Pancreas (tissue), 10 donors: Measurements from ENCODE around the gene PRKCD. TPM values are rescaled to one million over a fixed set of nuclear protein-coding genes. Genes with fewer than 3 reads are reported as not detected.

Source experiments
- ATAC-seq, 4 donors: fragments of 200-7000 bp; cut with Tn5 transposase; one replicate each; pipeline versions ENCODE4 v1.8.0 to v1.9.1; 2020; ENCODE audit warnings: mild to moderate bottlenecking in 4 of 4, moderate library complexity in 4 of 4
- DNase-seq, 6 donors: peaks; one replicate each; pipeline ENCODE4 v3.0.0-alpha.2; 2020
- FAIRE-seq: peaks from 2 replicates; lab custom pipeline; 2012; peaks lifted over from hg19 to GRCh38; lab: Jason Lieb, UNC
- H3K27ac ChIP-seq, 4 donors: fragments of 200-600 bp; sonication (generic); 1 replicate in 3 of 4; 2 replicates in 1 of 4; pipeline versions ENCODE4 v1.5.0 to v1.8.0; 2020
- H3K27me3 ChIP-seq, 4 donors: fragments of 200-600 bp; one replicate each; pipeline ENCODE4 v1.8.0; 2021
- H3K36me3 ChIP-seq, 3 donors: fragments of 200-600 bp; sonication (generic) in 1 of 3; one replicate each; pipeline versions ENCODE4 v1.5.0 to v1.8.0; 2020 to 2021
- H3K4me1 ChIP-seq, 3 donors: fragments of 200-600 bp; one replicate each; pipeline ENCODE4 v1.8.0; 2021
- H3K4me3 ChIP-seq, 4 donors: fragments of 200-600 bp; sonication (generic) in 2 of 4; one replicate each; pipeline versions ENCODE4 v1.5.0 to v1.8.0; 2020 to 2021
- H3K9me3 ChIP-seq, 4 donors: fragments of 200-600 bp; one replicate each; pipeline ENCODE4 v1.8.0; 2021
- WGBS, 2 donors: extraction: QIAGEN DNeasy Blood & Tissue Kit; methylation state at CpG; one replicate each; pipeline ENCODE4 v1.1.7; 2013; 5-methylcytosine and 5-hydroxymethylcytosine counted together
- intact Hi-C, 3 donors: fragments of 100-400 bp; cut with DNase I; formaldehyde crosslinking; loops; one replicate each; pipeline versions ENCODE4 v1.11.1 to v1.14.2; 2022
- polyA plus RNA-seq, 2 donors: library from polyadenylated mRNA; stranded (reverse); fragments of 200-250 nt; gene quantifications; one replicate each; pipeline ENCODE4 v1.2.3, GENCODE V29; 2013
- total RNA-seq, 6 donors: library from RNA; stranded (reverse); fragmentation: NEBNext Ultra II Directional in 4 of 6; extraction: Animal tissue kit (Norgen Biotek cat#: 25700) in 4 of 6; gene quantifications; one replicate each; pipeline versions ENCODE4 v1.2.1 to v1.2.4, GENCODE V29; 2021 to 2023
- TF ChIP-seq, protein P1 (sequence below), 4 donors: fragments of 200-600 bp; sonication (generic) in 3 of 4; IDR thresholded peaks; one replicate each; pipeline versions ENCODE4 v1.5.0 to v1.8.0; 2021; ENCODE audit warnings: antibody characterized with exemption in 4 of 4
- donor health status: healthy with polysubstance abuse.
- donor health status: DM: no; HTN: no; CAD: no; lungs with moderate emphysema.
- donor health status: DM: no; HTN: no; CAD: no.
- donor health status: control.
- donor health status: control.
- donor health status: Bipolar disorder and iron deficiency.
- donor health status: DM: yes; HTN: yes; CAD: no.
- donor health status: DM: no; HTN: no; CAD: no.
- donor health status: DM: no; HTN: no; CAD: no.
- donor health status: DM: yes; HTN: yes; CAD: no.

PRKCD gene
- total and polyA plus RNA-seq, 8 donors = 10.7 to 32.5 (median 14.6) TPM

- H3K4me1 ChIP-seq = no peaks in the 10 kb centered on the region
- no peak for ATAC-seq
- no peaks in the 10 kb centered on the region for H3K9me3 ChIP-seq
- DNase-seq = no peak
- intact Hi-C loops = no loop called here
- H3K27me3 ChIP-seq = no peaks in the 10 kb centered on the region
- FAIRE-seq = no peak
- TF ChIP-seq, protein P1, sequence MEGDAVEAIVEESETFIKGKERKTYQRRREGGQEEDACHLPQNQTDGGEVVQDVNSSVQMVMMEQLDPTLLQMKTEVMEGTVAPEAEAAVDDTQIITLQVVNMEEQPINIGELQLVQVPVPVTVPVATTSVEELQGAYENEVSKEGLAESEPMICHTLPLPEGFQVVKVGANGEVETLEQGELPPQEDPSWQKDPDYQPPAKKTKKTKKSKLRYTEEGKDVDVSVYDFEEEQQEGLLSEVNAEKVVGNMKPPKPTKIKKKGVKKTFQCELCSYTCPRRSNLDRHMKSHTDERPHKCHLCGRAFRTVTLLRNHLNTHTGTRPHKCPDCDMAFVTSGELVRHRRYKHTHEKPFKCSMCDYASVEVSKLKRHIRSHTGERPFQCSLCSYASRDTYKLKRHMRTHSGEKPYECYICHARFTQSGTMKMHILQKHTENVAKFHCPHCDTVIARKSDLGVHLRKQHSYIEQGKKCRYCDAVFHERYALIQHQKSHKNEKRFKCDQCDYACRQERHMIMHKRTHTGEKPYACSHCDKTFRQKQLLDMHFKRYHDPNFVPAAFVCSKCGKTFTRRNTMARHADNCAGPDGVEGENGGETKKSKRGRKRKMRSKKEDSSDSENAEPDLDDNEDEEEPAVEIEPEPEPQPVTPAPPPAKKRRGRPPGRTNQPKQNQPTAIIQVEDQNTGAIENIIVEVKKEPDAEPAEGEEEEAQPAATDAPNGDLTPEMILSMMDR (IDR thresholded peaks at IDR 0.05) = no peak
- no peak overlapping the region for H3K27ac ChIP-seq
- H3K36me3 ChIP-seq = peaks cover 0 to 66% (median 22%) of the 10 kb centered on the region in 3 donors
- no peak overlapping the region for H3K4me3 ChIP-seq
- WGBS, 2 donors = 81 to 88% methylated on average over 4 of the region's 4 CpGs
Measured at GRCh38 chr3:53181024-53181371, 20.0 kb downstream of the PRKCD start.

GRCh38 chr3:53181528-53181927, 20.5 kb downstream of the PRKCD start:
- Histone ChIP-seq H3K4me1 (no peaks in the 10 kb centered on the region), H3K27ac (no peak overlapping the region), H3K27me3 (no peaks in the 10 kb centered on the region), H3K4me3 (no peak overlapping the region), H3K36me3 (peaks cover 0 to 72% (median 22%) of the 10 kb centered on the region in 3 donors), H3K9me3 (no peaks in the 10 kb centered on the region)
- TF ChIP-seq, protein P1 (IDR thresholded peaks at IDR 0.05) = no peak
- 96 to 97% methylated on average over 11 of the region's 11 CpGs for WGBS, 2 donors
- intact Hi-C loops = no loop called here
- no peak for FAIRE-seq
- DNase-seq = no peak
- no peak for ATAC-seq

GRCh38 chr3:53182764-53183355, 21.9 kb downstream of the PRKCD start:
- Histone ChIP-seq H3K27ac (no peak overlapping the region), H3K4me3 (no peak overlapping the region), H3K27me3 (no peaks in the 10 kb centered on the region), H3K9me3 (no peaks in the 10 kb centered on the region), H3K4me1 (no peaks in the 10 kb centered on the region), H3K36me3 (peaks cover 0 to 79% (median 27%) of the 10 kb centered on the region in 3 donors)
- DNase-seq = no peak
- TF ChIP-seq, protein P1 (IDR thresholded peaks at IDR 0.05) = no peak
- intact Hi-C loops = no loop called here
- WGBS, 2 donors = 89 to 91% methylated on average over 16 to 20 of the region's 20 CpGs
- no peak for ATAC-seq
- no peak for FAIRE-seq

DNA sequence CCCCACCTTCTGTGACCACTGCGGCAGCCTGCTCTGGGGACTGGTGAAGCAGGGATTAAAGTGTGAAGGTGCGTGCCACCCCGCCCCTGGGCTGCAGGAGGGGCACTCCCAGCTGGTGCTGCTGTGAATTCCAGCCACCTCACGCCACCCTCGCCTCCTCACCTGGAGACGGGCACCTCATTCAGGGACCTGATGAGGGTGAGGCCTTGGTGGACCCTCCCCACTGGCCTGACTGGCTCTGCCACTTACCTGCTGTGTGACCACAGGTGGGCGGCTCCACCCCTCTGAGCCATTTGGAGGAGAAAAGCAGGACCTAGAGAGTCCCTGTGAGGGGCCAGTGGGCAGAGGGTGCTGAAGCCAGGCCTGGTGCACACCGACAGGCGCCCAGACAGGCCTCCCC, 22.5 kb downstream of the PRKCD start:
- Histone ChIP-seq H3K27me3 (no peaks in the 10 kb centered on the region), H3K9me3 (no peaks in the 10 kb centered on the region), H3K27ac (no peak overlapping the region), H3K4me1 (no peaks in the 10 kb centered on the region), H3K36me3 (peaks cover 0 to 80% (median 25%) of the 10 kb centered on the region in 3 donors), H3K4me3 (no peak overlapping the region)
- TF ChIP-seq, protein P1 (IDR thresholded peaks at IDR 0.05) = no peak
- ATAC-seq (no peak), DNase-seq (no peak), FAIRE-seq (no peak)
- intact Hi-C loops = no loop called here
- WGBS, 2 donors = 97 to 98% methylated on average over 9 of the region's 9 CpGs

DNA sequence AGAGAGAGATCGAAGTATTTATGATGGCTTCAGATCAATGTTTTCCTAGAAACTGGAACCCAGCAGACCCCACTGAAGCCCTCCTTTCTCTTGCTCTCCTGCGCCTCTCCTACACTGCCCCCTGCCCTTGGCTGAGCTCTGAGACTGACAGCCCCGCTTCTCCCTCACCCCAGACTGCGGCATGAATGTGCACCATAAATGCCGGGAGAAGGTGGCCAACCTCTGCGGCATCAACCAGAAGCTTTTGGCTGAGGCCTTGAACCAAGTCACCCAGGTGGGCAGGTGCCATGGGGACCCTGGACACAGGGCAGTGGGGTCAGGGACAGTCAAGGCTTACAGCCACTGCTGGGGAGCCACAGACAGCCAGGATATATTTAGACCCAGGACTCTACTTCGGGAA, 23.7 kb downstream of the PRKCD start:
- Histone ChIP-seq H3K4me3 (no peak overlapping the region), H3K9me3 (no peaks in the 10 kb centered on the region), H3K27ac (no peak overlapping the region), H3K27me3 (no peaks in the 10 kb centered on the region), H3K36me3 (peaks cover 0 to 78% (median 19%) of the 10 kb centered on the region in 3 donors), H3K4me1 (no peaks in the 10 kb centered on the region)
- TF ChIP-seq, protein P1 (IDR thresholded peaks at IDR 0.05) = no peak
- no peak for ATAC-seq
- FAIRE-seq = no peak
- 92 to 94% methylated on average over 7 of the region's 7 CpGs for WGBS, 2 donors
- DNase-seq = peak in 1 of 6 donors; percentile 4
- intact Hi-C loops = no loop called here
